GM12891 (cell line): Measurements from ENCODE around the gene SNX11.

Source experiments
- DNase-seq: peaks from one replicate; pipeline ENCODE4 v3.0.0; 2011; ENCODE audit warnings: low spot score; ENCODE audit not compliant: insufficient read length
- FAIRE-seq: peaks from 2 replicates; lab custom pipeline; 2011; peaks lifted over from hg19 to GRCh38; lab: Jason Lieb, UNC
- PAX5 ChIP-seq: IDR thresholded peaks from 2 replicates; pipeline ENCODE4 v1.6.1; 2011; ENCODE audit warnings: low read length, moderate library complexity, mild to moderate bottlenecking; ENCODE audit not compliant: insufficient read depth, severe bottlenecking
- POLR2A ChIP-seq: IDR thresholded peaks from 2 replicates; pipeline ENCODE4 v1.6.1; 2011; ENCODE audit warnings: low read depth, low read length, control low read depth
- POLR2AphosphoS5 ChIP-seq: IDR thresholded peaks from 2 replicates; pipeline ENCODE4 v1.6.1; 2011; ENCODE audit warnings: low read depth, low read length, control low read depth
- POU2F2 ChIP-seq: IDR thresholded peaks from 2 replicates; pipeline ENCODE4 v1.6.1; 2011; ENCODE audit warnings: low read depth, mild to moderate bottlenecking, control low read depth, low read length, moderate library complexity
- SPI1 ChIP-seq: IDR thresholded peaks from 2 replicates; pipeline ENCODE4 v1.6.1; 2011; ENCODE audit warnings: low read depth, low read length, control low read depth
- TAF1 ChIP-seq: IDR thresholded peaks from 2 replicates; pipeline ENCODE4 v1.6.1; 2011; ENCODE audit warnings: low read depth, low read length, control low read depth

The SNX11 gene

GRCh38 chr17:48095611-48096010 is 12.0 kb upstream of the SNX11 start:
- no peak for TF ChIP-seq SPI1
- no peak for TF ChIP-seq TAF1
- no peak for TF ChIP-seq POU2F2
- TF ChIP-seq PAX5: no peak
- TF ChIP-seq POLR2AphosphoS5: no peak
- TF ChIP-seq POLR2A: no peak
- DNase-seq (no peak), FAIRE-seq (no peak)

- DNase-seq (no peak), FAIRE-seq (no peak)
- no peak for TF ChIP-seq POLR2AphosphoS5
- TF ChIP-seq POLR2A: no peak
- TF ChIP-seq PAX5: no peak
Observed at GRCh38 chr17:48100160-48100559, 7.4 kb upstream of the SNX11 start.

- DNase-seq (no peak), FAIRE-seq (no peak)
- TF ChIP-seq PAX5 (no peak), TAF1 (no peak), POLR2A (no peak), POLR2AphosphoS5 (no peak)
Observed at GRCh38 chr17:48100591-48101011, 7.0 kb upstream of the SNX11 start.

GRCh38 chr17:48101012-48101720 is 6.4 kb upstream of the SNX11 start, which contains the start of gene CBX1:
TSS of gene CBX1 (minus strand) at chr17:48101478. CDS start at chr17:48077004, 24,474 bp downstream.
- DNase-seq (peak; percentile 85), FAIRE-seq (peak; percentile 87)

GRCh38 chr17:48102043-48102750 is 5.4 kb upstream of the SNX11 start:
- FAIRE-seq: no peak
- TF ChIP-seq SPI1: no peak
- TF ChIP-seq POU2F2: no peak
- TF ChIP-seq PAX5: no peak
- TF ChIP-seq TAF1: no peak
- no peak for TF ChIP-seq POLR2AphosphoS5
- TF ChIP-seq POLR2A: no peak
- DNase-seq: no peak

More at GRCh38 chr17:48101012-48101720, 6.4 kb upstream of the SNX11 start, which contains the start of gene CBX1:
- TF ChIP-seq SPI1 (no peak), TAF1 (no peak), POU2F2 (no peak), POLR2A (no peak), POLR2AphosphoS5 (no peak), PAX5 (no peak)

GRCh38 chr17:48102798-48103715 is 4.5 kb upstream of the SNX11 start:
- FAIRE-seq (no peak), DNase-seq (no peak)
- no peak for TF ChIP-seq PAX5
- no peak for TF ChIP-seq TAF1
- no peak for TF ChIP-seq SPI1
- no peak for TF ChIP-seq POU2F2
- TF ChIP-seq POLR2AphosphoS5: no peak
- no peak for TF ChIP-seq POLR2A

- FAIRE-seq (no peak), DNase-seq (no peak)
- TF ChIP-seq POU2F2 (no peak), TAF1 (no peak), POLR2AphosphoS5 (no peak), PAX5 (no peak), SPI1 (no peak), POLR2A (no peak)
Observed at GRCh38 chr17:48104440-48104839, 3.1 kb upstream of the SNX11 start.

- TF ChIP-seq POU2F2: no peak
- TF ChIP-seq TAF1: no peak
- TF ChIP-seq SPI1: no peak
- TF ChIP-seq PAX5: no peak
- TF ChIP-seq POLR2AphosphoS5: no peak
- TF ChIP-seq POLR2A: no peak
- no peak for FAIRE-seq
Observed at GRCh38 chr17:48106802-48107136, 797 bp upstream of the SNX11 start.

GRCh38 chr17:48110761-48111160 is 3.2 kb downstream of the SNX11 start:
- TF ChIP-seq PAX5 (no peak), SPI1 (no peak), TAF1 (no peak), POU2F2 (no peak), POLR2AphosphoS5 (no peak)
- DNase-seq (no peak), FAIRE-seq (peak; percentile 5)

More at GRCh38 chr17:48106802-48107136, 797 bp upstream of the SNX11 start:
- DNase-seq: no peak
